ENCODE results near the gene SBSN. TPM values are rescaled to one million over a fixed set of nuclear protein-coding genes. Genes with fewer than 3 reads are reported as not detected.

The SBSN gene
- total and polyA plus RNA-seq, 2 donors from 2014 or later = not detected

DNA sequence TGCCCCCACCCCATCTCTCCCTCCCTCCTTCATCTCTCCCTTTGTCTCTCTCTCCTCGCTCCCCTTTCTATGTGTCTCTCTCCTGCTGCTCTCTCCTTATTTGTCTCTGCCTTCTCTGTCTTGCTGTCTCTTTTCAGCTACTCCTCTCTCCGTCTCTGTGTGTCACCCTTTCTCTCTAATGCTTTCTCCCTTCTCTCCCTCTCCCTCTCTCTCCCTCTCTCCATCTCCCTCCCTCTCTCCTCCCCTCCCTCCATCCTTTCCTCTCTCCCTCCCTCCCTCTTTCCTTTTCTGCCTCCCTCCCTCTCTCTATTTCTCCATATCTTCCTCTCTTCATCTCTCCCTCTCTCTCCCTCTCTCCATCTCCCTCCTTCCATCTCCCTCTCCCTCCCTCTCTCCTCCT lies 34.7 kb upstream of the SBSN start:
- H3K27ac ChIP-seq (ENCODE audit: low read depth in 2 of 2, low read length in 2 of 2) = no peak overlapping the region
- no peaks in the 10 kb centered on the region for H3K9me3 ChIP-seq (ENCODE audit: control insufficient read depth in 2 of 3, insufficient read depth in 1 of 3, low read length in 3 of 3)
- FAIRE-seq (no peak), DNase-seq (no peak)
- H3K9ac ChIP-seq (ENCODE audit: low read length in 3 of 3) = no peak overlapping the region
- no peaks in the 10 kb centered on the region for H3K27me3 ChIP-seq (ENCODE audit: control insufficient read depth, insufficient read depth, low read length)
- H3K36me3 ChIP-seq (ENCODE audit: control insufficient read depth in 2 of 3, insufficient read depth in 3 of 3, low read length in 3 of 3) = no peaks in the 10 kb centered on the region
- no peak for TF ChIP-seq CTCF (IDR thresholded peaks at IDR 0.05; ENCODE audit: borderline replicate concordance, extremely low read depth, insufficient read depth)
- intact Hi-C loops (cut with DNase I) = no loop called here
- no peaks in the 10 kb centered on the region for H3K4me1 ChIP-seq (ENCODE audit: control insufficient read depth in 2 of 3, insufficient read depth in 2 of 3, low read depth in 1 of 3, low read length in 3 of 3)
- H3K4me3 ChIP-seq (ENCODE audit: low read length in 3 of 3) = no peak overlapping the region

DNA sequence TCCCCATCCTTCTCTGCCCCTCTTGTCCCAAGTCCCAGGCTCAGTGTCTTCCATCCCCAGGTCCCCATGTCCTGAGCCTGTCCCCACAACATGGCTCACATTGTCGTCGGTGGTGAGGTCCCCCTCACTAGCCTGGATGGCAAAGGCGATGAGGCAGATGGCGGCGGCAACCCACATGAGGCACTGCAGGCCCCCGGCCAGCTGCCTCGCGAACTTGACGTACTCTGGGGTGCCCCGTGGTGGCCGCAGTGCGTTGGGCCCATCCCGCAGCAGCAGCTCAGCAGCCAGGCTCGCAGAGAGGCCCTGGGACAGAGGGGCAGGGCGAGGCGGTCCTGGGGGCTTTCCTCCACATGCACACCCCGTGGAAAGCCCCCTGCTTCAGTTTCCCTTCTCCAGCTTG lies 34.2 kb upstream of the SBSN start:
- Histone ChIP-seq H3K4me3 (ENCODE audit: low read length in 3 of 3) (no peak overlapping the region), H3K4me1 (ENCODE audit: control insufficient read depth in 2 of 3, insufficient read depth in 2 of 3, low read depth in 1 of 3, low read length in 3 of 3) (peaks cover 0 to 2% (median 0%) of the 10 kb centered on the region in 3 donors), H3K9me3 (ENCODE audit: control insufficient read depth in 2 of 3, insufficient read depth in 1 of 3, low read length in 3 of 3) (no peaks in the 10 kb centered on the region), H3K9ac (ENCODE audit: low read length in 3 of 3) (no peak overlapping the region), H3K27me3 (ENCODE audit: control insufficient read depth, insufficient read depth, low read length) (peaks cover 1% of the 10 kb centered on the region), H3K36me3 (ENCODE audit: control insufficient read depth in 2 of 3, insufficient read depth in 3 of 3, low read length in 3 of 3) (no peaks in the 10 kb centered on the region), H3K27ac (ENCODE audit: low read depth in 2 of 2, low read length in 2 of 2) (no peak overlapping the region)
- TF ChIP-seq CTCF (IDR thresholded peaks at IDR 0.05; ENCODE audit: borderline replicate concordance, extremely low read depth, insufficient read depth) = no peak
- no peak for FAIRE-seq
- DNase-seq = peak in 1 of 5 donors; percentile 18
- intact Hi-C loops (cut with DNase I) = no loop called here

GRCh38 chr19:35561436-35561835 lies 33.3 kb upstream of the SBSN start:
- Histone ChIP-seq H3K4me3 (ENCODE audit: low read length in 3 of 3) (no peak overlapping the region), H3K27me3 (ENCODE audit: control insufficient read depth, insufficient read depth, low read length) (peaks cover 3% of the 10 kb centered on the region), H3K9me3 (ENCODE audit: control insufficient read depth in 2 of 3, insufficient read depth in 1 of 3, low read length in 3 of 3) (no peaks in the 10 kb centered on the region), H3K9ac (ENCODE audit: low read length in 3 of 3) (no peak overlapping the region), H3K4me1 (ENCODE audit: control insufficient read depth in 2 of 3, insufficient read depth in 2 of 3, low read depth in 1 of 3, low read length in 3 of 3) (peaks cover 0 to 2% (median 0%) of the 10 kb centered on the region in 3 donors), H3K27ac (ENCODE audit: low read depth in 2 of 2, low read length in 2 of 2) (no peak overlapping the region), H3K36me3 (ENCODE audit: control insufficient read depth in 2 of 3, insufficient read depth in 3 of 3, low read length in 3 of 3) (no peaks in the 10 kb centered on the region)
- no peak for FAIRE-seq
- intact Hi-C loops (cut with DNase I) = no loop called here
- DNase-seq = peak in 1 of 5 donors; percentile 31
- no peak for TF ChIP-seq CTCF (IDR thresholded peaks at IDR 0.05; ENCODE audit: borderline replicate concordance, extremely low read depth, insufficient read depth)

GRCh38 chr19:35560677-35561076 lies 32.6 kb upstream of the SBSN start:
- Histone ChIP-seq H3K27me3 (ENCODE audit: control insufficient read depth, insufficient read depth, low read length) (peaks cover 3% of the 10 kb centered on the region), H3K27ac (ENCODE audit: low read depth in 2 of 2, low read length in 2 of 2) (no peak overlapping the region), H3K4me1 (ENCODE audit: control insufficient read depth in 2 of 3, insufficient read depth in 2 of 3, low read depth in 1 of 3, low read length in 3 of 3) (peaks cover 0 to 2% (median 0%) of the 10 kb centered on the region in 3 donors), H3K9ac (ENCODE audit: low read length in 3 of 3) (no peak overlapping the region), H3K36me3 (ENCODE audit: control insufficient read depth in 2 of 3, insufficient read depth in 3 of 3, low read length in 3 of 3) (no peaks in the 10 kb centered on the region), H3K4me3 (ENCODE audit: low read length in 3 of 3) (no peak overlapping the region), H3K9me3 (ENCODE audit: control insufficient read depth in 2 of 3, insufficient read depth in 1 of 3, low read length in 3 of 3) (no peaks in the 10 kb centered on the region)
- intact Hi-C loops (cut with DNase I) = no loop called here
- TF ChIP-seq CTCF (IDR thresholded peaks at IDR 0.05; ENCODE audit: borderline replicate concordance, extremely low read depth, insufficient read depth) = no peak
- FAIRE-seq (no peak), DNase-seq (peak in 1 of 5 donors; percentile 28)
